Measurements from ENCODE around the gene FOXO3. TPM values are rescaled to one million over a fixed set of nuclear protein-coding genes. Genes with fewer than 3 reads are reported as not detected.

Gene FOXO3
- total and polyA plus RNA-seq, 2 donors (not counting 3 experiments of a cell fraction or from before 2014, with no cell fraction given) = 14.4 to 16.9 TPM

GRCh38 chr6:108625581-108625980 lies 64.9 kb downstream of the FOXO3 start:
- Histone ChIP-seq H3K4me2 (ENCODE audit: insufficient read depth, low read length) (no peak overlapping the region), H3K27ac (ENCODE audit: insufficient read depth, low read depth, low read length) (no peak overlapping the region), H4K20me1 (replicated peaks; ENCODE audit: control insufficient read depth, extremely low read depth, insufficient read depth, low read length) (no peaks in the 10 kb centered on the region), H3K9me1 (replicated peaks; ENCODE audit: control insufficient read depth, extremely low read depth, insufficient read depth, low read length) (no peaks in the 10 kb centered on the region), H3K9ac (replicated peaks; ENCODE audit: extremely low read depth, insufficient read depth, low read length) (no peak overlapping the region), H2AFZ (ENCODE audit: low read depth, low read length) (no peak overlapping the region), H3K27me3 (ENCODE audit: control insufficient read depth in 2 of 2, insufficient read depth in 2 of 2, low read length in 2 of 2) (no peaks in the 10 kb centered on the region), H3K4me3 (replicated peaks in 1 of 3; ENCODE audit: insufficient read depth in 1 of 3, low read depth in 1 of 3, low read length in 3 of 3) (no peak overlapping the region), H3K4me1 (ENCODE audit: control insufficient read depth, extremely low read depth, insufficient read depth, low read length) (no peaks in the 10 kb centered on the region), H3K9me3 (replicated peaks; ENCODE audit: control insufficient read depth, insufficient read depth, low read length) (no peaks in the 10 kb centered on the region), H3K79me2 (ENCODE audit: control insufficient read depth, insufficient read depth, low read length) (no peaks in the 10 kb centered on the region), H3K36me3 (ENCODE audit: control insufficient read depth in 2 of 2, extremely low read depth in 1 of 2, insufficient read depth in 2 of 2, low read length in 2 of 2) (no peaks in the 10 kb centered on the region)
- ChIA-PET POLR2A (no interaction called here), CTCF (no interaction called here)
- DNase-seq (ENCODE audit: low read depth, low spot score) = no peak
- FAIRE-seq = no peak
- no TSS peak for BruUV-seq (replicated peaks)
- intact Hi-C loops (cut with micrococcal nuclease) = no loop called here
- dilution Hi-C loops (cut with MboI; ENCODE audit: extremely low pct_ligation_motif_present, low sequenced_read_pairs) = no loop called here
- TF ChIP-seq GATA2 (IDR thresholded peaks at IDR 0.05; ENCODE audit: insufficient read depth, insufficient read length, low read depth, low read length) (no peak), POLR2AphosphoS5 (IDR thresholded peaks at IDR 0.05; ENCODE audit: insufficient read depth, low read depth, low read length) (no peak), MAX (IDR thresholded peaks at IDR 0.05; ENCODE audit: insufficient read depth, insufficient read length) (no peak), MYC (IDR thresholded peaks at IDR 0.05; ENCODE audit: low read depth, low read length) (no peak), EZH2 (IDR thresholded peaks at IDR 0.05; ENCODE audit: borderline replicate concordance, low read depth, low read length, severe bottlenecking) (no peak), POLR2A (IDR thresholded peaks at IDR 0.05; ENCODE audit: low read depth, low read length) (no peak), JUN (IDR thresholded peaks at IDR 0.05; ENCODE audit: borderline replicate concordance, insufficient read depth, insufficient read length, low read depth) (no peak), FOS (IDR thresholded peaks at IDR 0.05; ENCODE audit: borderline replicate concordance, insufficient read depth, low read length) (no peak), CTCF (IDR thresholded peaks at IDR 0.05; ENCODE audit: extremely low read depth in 1 of 2, insufficient read depth in 1 of 2, low read depth in 1 of 2, low read length in 2 of 2) (no peak)
